Endothelial cell of umbilical vein (primary cell): ENCODE measurements around the gene LILRB3. TPM values are rescaled to one million over a fixed set of nuclear protein-coding genes. Genes with fewer than 3 reads are reported as not detected.
"Not testable (repeated sequence)": the region's sequence is repeated elsewhere in the genome, so short reads cannot be mapped to it uniquely, and the experiment has no call there.

Experiments used
- BruUV-seq: library from RNA; stranded (reverse); fragments of 400-500 nt; replicated peaks from 2 replicates; lab custom pipeline; 2021; lab: Mats Ljungman, UMichigan
- CTCF ChIA-PET: fragments of 300-600, 350-600 bp; sonication (Branson Sonifier 250); formaldehyde crosslinking; loops from one replicate; lab custom pipeline; 2021; ENCODE audit warnings: antibody characterized with exemption, inconsistent platforms; lab: Charles Lee
- POLR2A ChIA-PET: fragments of 300-600, 350-600 bp; sonication (Branson Sonifier 250); formaldehyde crosslinking; loops from one replicate; lab custom pipeline; 2021; ENCODE audit warnings: antibody characterized with exemption, inconsistent platforms; lab: Charles Lee
- DNase-seq: peaks from one replicate; pipeline ENCODE4 v3.0.0-alpha.2; 2011; ENCODE audit warnings: low read depth, low spot score
- FAIRE-seq: peaks from 2 replicates; lab custom pipeline; 2011; peaks lifted over from hg19 to GRCh38; lab: Jason Lieb, UNC
- H2AFZ ChIP-seq: 2 replicates; pipeline ENCODE4 v1.6.0; 2012; ENCODE audit warnings: low read depth, low read length, control low read depth, inconsistent platforms
- H3K27ac ChIP-seq: 2 replicates; pipeline ENCODE4 v1.5.1; 2011; ENCODE audit warnings: low read depth, mild to moderate bottlenecking, control low read depth, low read length, moderate library complexity; ENCODE audit not compliant: insufficient read depth
- H3K27me3 ChIP-seq, 2 experiments: 2 replicates each; pipeline versions ENCODE4 v1.6.0 to v1.6.1; 2011; ENCODE audit warnings: low read length in 2 of 2, mixed read lengths in 1 of 2; ENCODE audit not compliant: control insufficient read depth in 2 of 2, insufficient read depth in 2 of 2
- H3K36me3 ChIP-seq, 2 experiments: 2 replicates in 1 of 2; 3 replicates in 1 of 2; pipeline ENCODE4 v1.5.1; 2011; ENCODE audit warnings: low read length in 2 of 2, mild to moderate bottlenecking in 1 of 2, moderate library complexity in 1 of 2; ENCODE audit not compliant: control insufficient read depth in 2 of 2, insufficient read depth in 2 of 2; ENCODE audit errors: extremely low read depth in 1 of 2
- H3K4me1 ChIP-seq: 3 replicates; pipeline ENCODE4 v1.5.1; 2011; ENCODE audit warnings: mild to moderate bottlenecking, low read length; ENCODE audit not compliant: control insufficient read depth, insufficient read depth; ENCODE audit errors: extremely low read depth
- H3K4me2 ChIP-seq: 2 replicates; pipeline ENCODE4 v1.6.1; 2011; ENCODE audit warnings: low read length, control low read depth, mixed read lengths; ENCODE audit not compliant: insufficient read depth
- H3K4me3 ChIP-seq, 3 experiments: fragments of 200-600 bp in 1 of 3; sonication (generic), shearing (Covaris generic) in 1 of 3; replicated peaks in 1 of 3; 2 replicates each; pipeline ENCODE4 v1.5.1; 2011 to 2016; ENCODE audit warnings: control low read depth in 3 of 3, low read length in 3 of 3, mild to moderate bottlenecking in 2 of 3, inconsistent platforms in 1 of 3, low read depth in 1 of 3, moderate library complexity in 1 of 3; ENCODE audit not compliant: insufficient read depth in 1 of 3
- H3K79me2 ChIP-seq: 2 replicates; pipeline ENCODE4 v1.6.0; 2012; ENCODE audit warnings: low read length, inconsistent platforms; ENCODE audit not compliant: control insufficient read depth, insufficient read depth
- H3K9ac ChIP-seq: replicated peaks from 2 replicates; pipeline ENCODE3; 2011; ENCODE audit warnings: low read length, control low read depth; ENCODE audit not compliant: insufficient read depth; ENCODE audit errors: extremely low read depth
- H3K9me1 ChIP-seq: replicated peaks from 3 replicates; pipeline ENCODE4 v1.6.0; 2011; ENCODE audit warnings: mild to moderate bottlenecking, low read length; ENCODE audit not compliant: control insufficient read depth, insufficient read depth; ENCODE audit errors: extremely low read depth
- H3K9me3 ChIP-seq: replicated peaks from 2 replicates; pipeline ENCODE4 v1.5.1; 2012; ENCODE audit warnings: low read length, inconsistent platforms; ENCODE audit not compliant: control insufficient read depth, insufficient read depth
- H4K20me1 ChIP-seq: replicated peaks from 2 replicates; pipeline ENCODE3; 2011; ENCODE audit warnings: mild to moderate bottlenecking, low read length; ENCODE audit not compliant: control insufficient read depth, insufficient read depth; ENCODE audit errors: extremely low read depth
- EZH2 ChIP-seq: IDR thresholded peaks from 2 replicates; pipeline ENCODE4 v1.6.1; 2012; ENCODE audit warnings: borderline replicate concordance, low read depth, mild to moderate bottlenecking, moderate library complexity, low read length, inconsistent platforms; ENCODE audit not compliant: severe bottlenecking
- FOS ChIP-seq: IDR thresholded peaks from 2 replicates; pipeline ENCODE4 v1.6.1; 2011; ENCODE audit warnings: mild to moderate bottlenecking, low read length, moderate library complexity, borderline replicate concordance; ENCODE audit not compliant: insufficient read depth
- GATA2 ChIP-seq: IDR thresholded peaks from 2 replicates; pipeline ENCODE4 v1.7.0; 2011; ENCODE audit warnings: low read depth, mild to moderate bottlenecking, moderate library complexity, mixed read lengths, low read length; ENCODE audit not compliant: insufficient read length, insufficient read depth
- JUN ChIP-seq: IDR thresholded peaks from 2 replicates; pipeline ENCODE4 v1.6.1; 2011; ENCODE audit warnings: borderline replicate concordance, low read depth; ENCODE audit not compliant: insufficient read length, insufficient read depth
- MAX ChIP-seq: IDR thresholded peaks from 2 replicates; pipeline ENCODE4 v1.6.1; 2011; ENCODE audit not compliant: insufficient read depth, insufficient read length
- MYC ChIP-seq: IDR thresholded peaks from one replicate; pipeline ENCODE4 v1.6.1; 2011; ENCODE audit warnings: mild to moderate bottlenecking, low read depth, low read length
- POLR2A ChIP-seq: IDR thresholded peaks from 2 replicates; pipeline ENCODE4 v1.6.1; 2012; ENCODE audit warnings: low read depth, mild to moderate bottlenecking, control low read depth, low read length
- POLR2AphosphoS5 ChIP-seq: IDR thresholded peaks from 2 replicates; pipeline ENCODE4 v1.6.1; 2012; ENCODE audit warnings: low read depth, mild to moderate bottlenecking, control low read depth, low read length, moderate library complexity; ENCODE audit not compliant: insufficient read depth
- dilution Hi-C: fragments of 300-500 bp; cut with MboI; formaldehyde crosslinking; loops from one replicate; pipeline ENCODE4 v1.15.0; 2019; ENCODE audit warnings: low sequenced_read_pairs; ENCODE audit not compliant: extremely low pct_ligation_motif_present
- intact Hi-C: fragments of 100-400 bp; cut with micrococcal nuclease; formaldehyde crosslinking; loops from one replicate; pipeline ENCODE4 v1.10.0; 2022
- polyA plus RNA-seq, 4 experiments: library from polyadenylated mRNA; depleted of rRNA in 3 of 4; stranded (reverse) in 3 of 4; unstranded in 1 of 4; fragments of >200 nt; gene quantifications; 2 replicates each; pipeline versions ENCODE4 v1.2.1 to v1.2.3, GENCODE V29; 2011 to 2012; ENCODE audit warnings: missing spikeins in 1 of 4
- total RNA-seq: library from RNA; stranded (reverse); gene quantifications from 2 replicates; pipeline ENCODE4 v1.2.3, GENCODE V29; 2021
- TF ChIP-seq, protein P1 (sequence below), 2 donors: IDR thresholded peaks; 1 replicate in 1 of 2; 2 replicates in 1 of 2; pipeline ENCODE4 v1.5.1; 2011; ENCODE audit warnings: low read length in 2 of 2, mild to moderate bottlenecking in 2 of 2, moderate library complexity in 2 of 2, control low read depth in 1 of 2, inconsistent platforms in 1 of 2, low read depth in 1 of 2; ENCODE audit not compliant: insufficient read depth in 1 of 2; ENCODE audit errors: extremely low read depth in 1 of 2

Gene LILRB3
- total and polyA plus RNA-seq, 2 donors (not counting 3 experiments of a cell fraction or from before 2014, with no cell fraction given) = not detected

- peaks cover 6 to 7% of the 10 kb centered on the region in 2 experiments for H3K27me3 ChIP-seq
- H3K4me3 ChIP-seq = no peak overlapping the region
- H3K4me1 ChIP-seq = no peaks in the 10 kb centered on the region
- dilution Hi-C loops (no loop called here), intact Hi-C loops (loop anchor here (5.0 kb wide), 1 partner anchor 1147 kb away; no protein-coding TSS in a partner anchor)
- CTCF ChIA-PET = interaction anchor here (0.9 to 2.3 kb wide), 4 partner anchors 28 to 61 kb away, joined by 3 to 5 read pairs (median 4); partner anchors contain the start of genes LILRB5 and TMC4
- no peaks in the 10 kb centered on the region for H3K79me2 ChIP-seq
- H3K4me2 ChIP-seq = no peak overlapping the region
- H3K9me1 ChIP-seq = no peaks in the 10 kb centered on the region
- H3K36me3 ChIP-seq = no peaks in the 10 kb centered on the region
- no peaks in the 10 kb centered on the region for H3K9me3 ChIP-seq
- no peak overlapping the region for H2AFZ ChIP-seq
- H3K9ac ChIP-seq = no peak overlapping the region
- TF ChIP-seq POLR2AphosphoS5 (no peak), FOS (no peak), MAX (no peak), POLR2A (no peak), JUN (no peak), GATA2 (no peak), EZH2 (no peak), MYC (no peak)
- TF ChIP-seq, protein P1, sequence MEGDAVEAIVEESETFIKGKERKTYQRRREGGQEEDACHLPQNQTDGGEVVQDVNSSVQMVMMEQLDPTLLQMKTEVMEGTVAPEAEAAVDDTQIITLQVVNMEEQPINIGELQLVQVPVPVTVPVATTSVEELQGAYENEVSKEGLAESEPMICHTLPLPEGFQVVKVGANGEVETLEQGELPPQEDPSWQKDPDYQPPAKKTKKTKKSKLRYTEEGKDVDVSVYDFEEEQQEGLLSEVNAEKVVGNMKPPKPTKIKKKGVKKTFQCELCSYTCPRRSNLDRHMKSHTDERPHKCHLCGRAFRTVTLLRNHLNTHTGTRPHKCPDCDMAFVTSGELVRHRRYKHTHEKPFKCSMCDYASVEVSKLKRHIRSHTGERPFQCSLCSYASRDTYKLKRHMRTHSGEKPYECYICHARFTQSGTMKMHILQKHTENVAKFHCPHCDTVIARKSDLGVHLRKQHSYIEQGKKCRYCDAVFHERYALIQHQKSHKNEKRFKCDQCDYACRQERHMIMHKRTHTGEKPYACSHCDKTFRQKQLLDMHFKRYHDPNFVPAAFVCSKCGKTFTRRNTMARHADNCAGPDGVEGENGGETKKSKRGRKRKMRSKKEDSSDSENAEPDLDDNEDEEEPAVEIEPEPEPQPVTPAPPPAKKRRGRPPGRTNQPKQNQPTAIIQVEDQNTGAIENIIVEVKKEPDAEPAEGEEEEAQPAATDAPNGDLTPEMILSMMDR (IDR thresholded peaks at IDR 0.05; ENCODE audit: extremely low read depth in 1 of 2, insufficient read depth in 1 of 2, low read depth in 1 of 2, low read length in 2 of 2) = no peak
- H3K27ac ChIP-seq = no peak overlapping the region
- no TSS peak for BruUV-seq
- FAIRE-seq (no peak), DNase-seq (no peak)
- no peaks in the 10 kb centered on the region for H4K20me1 ChIP-seq
- POLR2A ChIA-PET = no interaction called here
Measured at GRCh38 chr19:54229146-54229545, 6.3 kb upstream of the LILRB3 start.

DNA sequence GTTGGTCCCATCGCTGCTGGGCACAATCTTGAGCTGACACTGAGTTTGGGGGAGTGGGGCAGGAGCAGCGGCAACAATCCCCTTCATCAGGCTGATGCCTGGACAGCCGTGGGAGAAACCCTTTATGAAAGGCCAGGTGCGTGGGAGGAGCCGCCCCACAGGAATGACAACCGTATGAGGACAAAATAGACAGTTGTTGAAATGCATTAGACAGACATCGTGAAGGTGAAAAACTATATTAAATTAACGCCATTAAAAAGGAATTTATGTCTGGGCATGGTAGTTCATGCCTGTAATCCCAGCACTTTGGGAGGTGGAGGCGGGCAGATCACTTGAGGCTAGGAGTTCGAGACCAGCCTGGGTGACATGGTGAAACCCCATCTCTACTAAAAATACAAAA is 1.8 kb upstream of the LILRB3 start:
- H3K27me3 ChIP-seq, FAIRE-seq, H3K79me2 ChIP-seq, H3K4me3 ChIP-seq, H3K27ac ChIP-seq, POLR2A ChIA-PET, BruUV-seq, H3K9me3 ChIP-seq, H3K9me1 ChIP-seq, H3K9ac ChIP-seq, CTCF ChIA-PET, H2AFZ ChIP-seq, H3K4me2 ChIP-seq, H3K36me3 ChIP-seq, dilution Hi-C loops, DNase-seq, H4K20me1 ChIP-seq, H3K4me1 ChIP-seq: not testable (repeated sequence)
- intact Hi-C loops = loop anchor here (5.0 kb wide), 1 partner anchor 1142 kb away; no protein-coding TSS in a partner anchor

DNA sequence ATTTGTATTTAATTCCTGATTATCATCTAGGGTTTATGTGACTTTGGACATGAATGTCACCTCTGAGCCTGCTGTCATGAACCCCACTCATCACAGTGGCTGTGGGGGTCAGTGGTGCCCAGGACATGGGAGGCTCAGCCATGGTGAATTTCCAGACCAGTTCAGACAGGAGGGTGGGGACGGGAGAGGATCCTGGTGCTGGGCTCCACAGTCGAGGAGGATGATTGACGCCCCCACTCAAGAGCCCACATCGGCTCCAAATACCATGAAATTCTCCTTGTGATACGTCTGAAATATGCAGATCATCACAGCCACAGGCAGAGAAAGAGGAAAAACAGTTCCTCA is 1.1 kb upstream of the LILRB3 start:
- H3K4me3 ChIP-seq, H3K79me2 ChIP-seq, DNase-seq, FAIRE-seq, H3K9me1 ChIP-seq, H3K4me1 ChIP-seq, H3K9ac ChIP-seq, H3K4me2 ChIP-seq, dilution Hi-C loops, H2AFZ ChIP-seq, BruUV-seq, H3K27me3 ChIP-seq, H3K27ac ChIP-seq, H3K9me3 ChIP-seq, POLR2A ChIA-PET, H4K20me1 ChIP-seq, H3K36me3 ChIP-seq: not testable (repeated sequence)
- CTCF ChIA-PET = interaction anchor here (1.2 to 1.5 kb wide), 2 partner anchors 9 to 42 kb away, joined by 3 to 5 read pairs; no protein-coding TSS in a partner anchor
- intact Hi-C loops = loop anchor here (2.0 kb wide), 1 partner anchor 17 kb away; no protein-coding TSS in a partner anchor
